ENCODE data around the gene STK32B.
"Not testable (repeated sequence)": the region's sequence is repeated elsewhere in the genome, so short reads cannot be mapped to it uniquely, and the experiment has no call there.

STK32B gene

GRCh38 chr4:5030927-5031326 lies 20.4 kb upstream of the STK32B start:
- DNase-seq (ENCODE audit: low spot score), result no peak

DNA sequence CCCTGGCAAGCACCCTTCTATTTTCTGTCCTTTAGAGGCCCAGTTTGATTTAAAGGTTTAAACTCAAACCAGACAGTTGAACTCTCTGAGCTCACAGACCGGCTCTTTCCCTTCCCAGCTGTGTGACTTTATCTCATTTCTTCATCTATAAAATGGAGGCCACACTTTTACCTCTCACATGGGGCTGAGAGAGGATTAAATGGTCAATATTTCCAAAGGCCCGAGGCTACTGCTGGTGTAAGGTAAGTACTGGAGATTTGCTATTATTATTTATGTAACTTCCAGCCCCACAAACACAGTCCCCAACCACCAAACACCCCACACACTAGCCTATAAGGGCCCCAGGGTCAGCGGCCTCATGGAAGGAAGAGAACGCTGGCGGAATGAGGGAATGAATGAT lies 18.5 kb upstream of the STK32B start:
- DNase-seq (ENCODE audit: low spot score), result no peak

DNA sequence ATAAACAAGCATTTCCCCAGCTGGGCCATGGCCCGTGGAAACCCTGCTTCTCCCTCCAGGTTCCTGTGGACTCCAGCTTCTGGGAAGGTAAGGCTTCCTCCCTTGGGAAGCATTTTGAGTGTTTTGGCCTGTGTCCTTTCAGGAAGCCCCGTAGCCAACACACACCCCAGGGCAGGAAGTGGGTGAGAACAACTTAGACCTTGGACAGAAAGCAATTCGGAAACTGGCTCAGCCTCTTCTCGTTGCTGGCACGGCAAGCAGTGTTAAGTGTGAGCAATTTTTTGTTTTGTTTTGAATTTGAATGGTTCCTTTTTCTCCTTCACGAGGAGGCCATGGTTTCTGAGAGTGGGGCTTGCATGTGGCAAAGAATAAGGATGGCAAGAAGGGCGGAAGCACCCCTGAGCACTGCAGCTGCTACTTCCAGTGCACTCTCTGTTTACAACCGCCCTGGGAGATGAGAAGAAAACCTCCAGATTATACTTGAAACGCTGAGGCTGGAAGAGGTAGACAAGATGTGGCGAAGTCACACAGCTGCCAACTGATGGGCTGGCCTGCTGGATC lies 17.9 kb upstream of the STK32B start:
- no peak for DNase-seq (ENCODE audit: low spot score)

DNA sequence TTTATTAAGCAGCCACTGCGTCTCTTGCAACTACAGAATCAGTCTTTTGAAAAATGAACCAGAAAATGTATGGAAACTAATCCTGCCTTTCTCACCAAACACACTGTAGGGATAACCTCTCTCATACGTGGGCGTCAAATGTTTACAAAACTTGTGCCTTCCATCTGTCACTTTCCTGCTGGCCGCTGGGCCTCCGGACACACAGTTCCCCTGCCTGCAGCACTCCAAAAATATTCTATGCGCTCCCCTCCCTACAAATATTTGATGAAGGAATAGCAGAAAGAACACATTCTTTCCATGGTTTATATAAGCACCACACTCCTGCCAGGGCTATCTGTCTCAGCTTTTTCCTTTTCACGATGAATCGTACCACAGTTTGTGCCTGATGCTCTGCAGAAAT lies 17.1 kb upstream of the STK32B start:
- DNase-seq (ENCODE audit: low spot score), result no peak

DNA sequence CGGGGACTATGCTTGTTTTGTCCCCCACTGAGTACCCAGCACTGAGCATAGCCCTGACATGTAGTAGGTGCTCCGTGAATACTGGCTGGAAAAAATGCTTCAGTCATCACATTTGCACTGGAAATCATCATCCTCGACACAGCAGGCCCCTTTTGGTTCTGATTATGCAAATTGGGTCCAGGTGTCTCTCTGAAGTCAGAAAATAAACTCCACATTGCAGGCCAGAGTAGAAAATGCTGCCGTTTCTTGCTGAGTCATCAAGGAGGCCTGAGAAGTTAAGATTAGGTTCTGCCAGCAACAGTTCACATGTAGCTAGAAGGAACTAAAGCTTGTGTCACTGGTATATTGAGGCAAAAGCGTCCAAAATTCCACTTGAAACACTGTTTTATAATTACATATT lies 15.0 kb upstream of the STK32B start:
- DNase-seq (ENCODE audit: low spot score), result no peak

DNA sequence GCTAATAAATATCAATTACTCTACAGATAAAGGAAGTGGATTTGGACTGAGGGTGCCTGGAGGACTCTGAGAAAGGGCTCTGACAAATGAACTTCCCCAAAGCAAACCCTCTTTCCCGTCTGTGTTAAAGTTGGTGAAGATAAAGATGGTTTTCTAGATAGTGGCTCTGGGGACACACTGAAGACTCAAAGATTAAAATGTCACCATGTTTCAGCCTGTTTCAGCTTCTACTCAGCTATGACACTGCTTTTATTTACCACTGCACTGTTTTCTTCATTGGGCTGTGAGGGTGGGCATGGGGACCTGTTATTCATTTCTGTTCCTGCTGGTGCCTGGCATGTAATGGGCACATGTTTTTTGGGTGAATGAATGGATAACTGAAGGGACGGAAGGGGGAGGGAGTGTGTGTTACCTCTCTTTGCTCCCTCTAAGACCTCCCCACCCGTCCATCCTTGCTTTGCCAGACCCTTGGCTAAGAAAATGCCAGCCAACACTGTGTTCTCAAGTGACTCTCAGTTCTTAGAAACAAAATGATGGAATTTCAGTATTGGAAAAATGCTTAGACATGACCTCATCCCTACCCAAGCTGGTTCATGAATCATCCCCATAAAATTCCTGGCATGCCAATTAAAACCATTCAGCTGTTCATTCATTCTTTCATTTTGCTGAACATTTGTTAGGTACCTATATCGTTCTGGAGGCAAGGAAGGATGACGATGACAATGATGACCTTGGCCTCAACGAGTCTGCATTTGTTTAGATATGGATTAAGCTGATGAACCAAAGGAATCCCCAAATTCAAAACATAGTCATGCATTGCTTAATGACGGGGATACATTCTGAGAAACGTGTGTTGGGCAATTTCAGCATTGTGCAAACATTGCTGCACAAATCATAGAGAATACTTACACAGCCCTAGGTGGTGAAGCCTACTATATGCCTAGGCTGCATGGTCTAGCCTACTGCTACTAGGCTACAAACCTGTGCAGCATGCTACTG lies 13.4 kb upstream of the STK32B start:
- peak; percentile 61 for DNase-seq (ENCODE audit: low spot score)

DNA sequence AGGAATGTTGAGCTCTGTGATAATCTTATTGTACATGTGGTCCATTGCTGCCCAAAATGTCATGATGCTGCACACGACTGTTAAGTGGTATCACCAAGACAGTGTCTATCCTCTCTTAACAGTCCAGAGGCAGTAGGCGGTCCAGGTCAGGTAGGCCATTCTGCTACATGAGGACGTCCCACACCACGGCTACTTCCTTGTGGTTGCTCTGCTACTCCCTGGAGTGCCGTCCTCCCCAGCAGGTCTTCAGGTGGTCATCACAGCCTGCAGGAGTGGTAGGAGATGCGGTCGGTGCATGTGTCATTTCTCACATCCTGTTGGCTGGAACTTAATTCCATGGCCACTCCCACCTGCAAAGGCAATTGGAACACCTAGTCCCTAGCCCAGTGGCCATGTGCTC lies 11.5 kb upstream of the STK32B start:
- no peak for DNase-seq (ENCODE audit: low spot score)

DNA sequence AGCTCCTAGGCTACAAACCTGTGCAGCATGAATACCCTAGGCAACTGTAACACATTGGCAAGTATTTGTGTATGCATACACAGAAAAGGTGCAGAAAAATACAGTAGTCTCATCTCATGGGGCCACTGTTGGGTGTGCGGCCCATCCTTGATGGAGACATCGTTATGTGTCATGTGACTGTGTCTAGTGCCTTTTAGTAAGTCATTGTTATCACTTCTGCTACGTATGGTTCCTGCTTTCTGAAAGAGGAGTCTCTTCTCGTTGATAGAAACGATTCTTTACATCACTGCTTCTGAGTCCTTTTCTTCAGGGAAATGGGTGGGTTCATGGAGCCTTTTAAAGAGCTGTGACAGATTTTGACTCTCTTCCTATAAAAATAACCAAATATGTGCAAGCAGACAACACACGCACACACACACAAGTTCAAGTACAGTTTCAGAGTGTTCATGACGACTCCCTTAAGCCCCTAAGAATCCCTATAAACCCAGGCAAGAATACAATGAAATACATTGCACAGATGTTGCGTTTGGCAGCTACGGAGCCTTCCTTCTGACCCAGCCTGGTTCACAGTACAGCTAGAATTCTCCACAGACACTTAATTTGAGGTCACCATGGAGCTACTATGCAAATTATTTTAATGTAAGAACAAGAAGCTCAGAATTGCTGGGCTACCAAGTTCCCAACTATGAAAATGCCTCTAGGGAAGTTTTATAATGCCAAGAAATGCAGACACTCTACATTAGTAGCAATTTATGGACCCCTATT lies 10.2 kb upstream of the STK32B start:
- no peak for DNase-seq (ENCODE audit: low spot score)

- DNase-seq (ENCODE audit: low spot score), result no peak
Observed at GRCh38 chr4:5041699-5042098, 9.6 kb upstream of the STK32B start.

GRCh38 chr4:5043579-5043978 lies 7.7 kb upstream of the STK32B start:
- DNase-seq (ENCODE audit: low spot score), result no peak

GRCh38 chr4:5044341-5044740 lies 6.9 kb upstream of the STK32B start:
- DNase-seq (ENCODE audit: low spot score), result no peak

GRCh38 chr4:5045097-5045496 lies 6.2 kb upstream of the STK32B start:
- DNase-seq (ENCODE audit: low spot score), result no peak

GRCh38 chr4:5048721-5049120 lies 2.6 kb upstream of the STK32B start:
- DNase-seq (ENCODE audit: low spot score), result no peak

GRCh38 chr4:5050520-5051277 lies 581 bp upstream of the STK32B start:
- DNase-seq (ENCODE audit: low spot score), result peak; percentile 55

- DNase-seq (ENCODE audit: low spot score), result no peak
Observed at GRCh38 chr4:5052204-5052702, 973 bp downstream of the STK32B start.

GRCh38 chr4:5052726-5053425 lies 1.6 kb downstream of the STK32B start:
- DNase-seq (ENCODE audit: low spot score), result no peak

- peak; percentile 84 for DNase-seq (ENCODE audit: low spot score)
Observed at GRCh38 chr4:5054532-5054931, 3.3 kb downstream of the STK32B start.

DNA sequence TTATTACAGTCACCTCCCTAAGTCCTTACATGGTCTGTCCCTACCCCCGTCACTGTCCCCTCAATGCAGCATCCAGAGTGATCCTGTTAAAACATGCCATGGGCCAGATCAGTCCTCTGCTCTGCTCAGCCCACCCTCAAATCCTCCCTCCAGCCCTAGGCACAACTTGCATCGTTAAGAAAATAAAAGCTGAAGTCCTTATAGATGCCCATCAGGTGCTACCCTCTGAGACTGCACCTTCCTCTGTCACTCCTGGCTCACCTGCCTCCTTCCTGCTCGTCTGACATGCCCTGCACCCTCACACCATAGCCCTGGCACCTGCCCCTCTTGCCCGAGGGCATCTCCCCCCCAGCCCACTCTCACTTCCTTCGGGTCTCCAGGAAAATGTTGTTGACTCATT lies 4.1 kb downstream of the STK32B start:
- DNase-seq (ENCODE audit: low spot score), result no peak

GRCh38 chr4:5066101-5066500 lies 14.8 kb downstream of the STK32B start:
- no peak for DNase-seq (ENCODE audit: low spot score)

DNA sequence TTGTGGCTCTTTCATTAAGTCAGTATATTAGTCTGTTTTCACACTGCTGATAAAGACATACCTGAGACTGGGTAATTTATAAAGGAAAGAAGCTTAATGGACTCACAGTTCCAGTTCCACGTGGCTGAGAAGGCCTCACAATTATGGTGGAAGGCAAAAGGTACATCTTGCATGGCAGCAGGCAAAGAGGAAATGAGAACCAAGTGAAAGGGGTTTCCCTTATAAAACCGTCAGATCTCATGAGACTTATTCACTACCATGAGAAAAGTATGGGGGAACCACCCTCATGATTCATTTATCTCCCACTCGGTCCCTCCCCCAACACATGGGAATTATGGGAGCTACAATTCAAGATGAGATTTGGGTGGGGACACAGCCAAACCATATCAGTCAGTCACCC lies 15.7 kb downstream of the STK32B start:
- DNase-seq (ENCODE audit: low spot score), result not testable (repeated sequence)

DNA sequence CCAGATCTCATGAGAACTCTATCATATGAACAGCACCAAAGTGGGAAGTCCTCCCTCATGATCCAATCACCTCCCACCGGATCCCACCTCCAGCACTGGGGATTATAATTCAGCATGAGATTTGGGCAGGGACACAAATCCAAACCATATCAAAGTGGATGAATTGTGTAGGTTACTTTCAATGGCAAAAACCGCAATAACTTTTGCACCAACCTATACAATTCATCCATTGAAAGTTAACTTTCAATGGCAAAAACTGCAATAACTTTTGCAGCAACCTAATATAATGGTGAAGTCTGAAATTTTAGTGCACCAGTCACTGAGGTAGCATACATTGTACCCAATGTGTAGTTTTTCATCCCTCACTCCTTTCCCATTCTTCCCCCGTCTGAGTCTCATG lies 16.6 kb downstream of the STK32B start:
- no peak for DNase-seq (ENCODE audit: low spot score)

All from SW480 (cell line).